EH (cell line): ENCODE measurements around the gene TMEM243.
A peak's percentile ranks its signal among the peaks of the same experiment; 100 is the strongest.
"Not testable (repeated sequence)": the region's sequence is repeated elsewhere in the genome, so short reads cannot be mapped to it uniquely, and the experiment has no call there.

Source experiments
- DNase-seq: peaks from one replicate; pipeline ENCODE4 v3.0.0-alpha.2; 2015; ENCODE audit warnings: low read depth

TMEM243 gene

GRCh38 chr7:87210506-87210905 is 9.0 kb downstream of the TMEM243 start:
- DNase-seq, result no peak

DNA sequence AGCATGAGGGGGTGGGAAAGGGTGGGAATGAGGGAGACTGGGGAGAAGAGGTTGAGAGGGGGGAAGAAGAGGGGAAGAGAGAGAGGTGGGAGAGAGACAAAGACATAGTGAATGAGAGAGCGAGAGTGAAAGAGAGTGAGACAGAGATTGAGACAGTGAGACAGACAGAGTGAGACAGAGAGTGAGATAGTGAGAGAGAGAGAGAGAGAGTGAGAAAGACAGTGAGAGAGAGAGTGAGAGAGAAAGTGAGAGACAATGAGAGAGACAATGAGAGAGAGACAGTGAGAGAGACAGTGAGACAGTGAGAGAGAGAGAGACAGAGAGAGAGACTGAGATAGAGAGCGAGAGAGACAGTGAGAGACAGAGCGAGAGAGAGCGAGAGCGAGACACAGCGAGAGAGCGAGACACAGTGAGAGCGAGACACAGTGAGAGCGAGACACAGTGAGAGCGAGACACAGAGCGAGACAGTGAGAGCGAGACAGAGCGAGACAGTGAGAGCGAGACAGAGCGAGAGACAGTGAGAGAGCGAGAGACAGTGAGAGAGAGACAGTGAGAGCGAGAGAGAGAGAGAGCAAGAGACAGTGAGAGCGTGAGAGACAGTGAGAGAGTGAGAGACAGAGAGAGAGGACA is 10.1 kb downstream of the TMEM243 start:
- DNase-seq, result no peak

GRCh38 chr7:87206361-87206760 is 13.2 kb downstream of the TMEM243 start:
- peak; percentile 12 for DNase-seq

GRCh38 chr7:87205701-87206100 is 13.8 kb downstream of the TMEM243 start:
- DNase-seq, result not testable (repeated sequence)

DNA sequence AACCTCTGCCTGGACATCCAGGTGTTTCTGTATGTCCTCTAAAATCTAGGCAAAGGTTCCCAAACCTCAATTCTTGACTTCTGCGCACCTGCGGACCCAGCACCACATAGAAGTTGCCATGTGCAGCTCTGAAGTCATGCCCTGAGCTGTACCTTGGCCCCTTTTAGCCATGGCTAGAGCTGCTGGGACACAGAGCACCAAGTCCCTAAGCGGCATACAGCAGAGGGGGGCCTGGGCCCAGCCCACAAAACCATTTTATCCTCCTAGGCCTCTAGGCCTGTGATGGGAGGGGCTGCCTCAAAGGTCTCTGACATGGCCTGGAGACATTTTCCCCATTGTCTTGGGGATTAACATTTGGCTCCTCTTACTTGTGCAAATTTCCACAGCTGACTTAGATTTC is 14.6 kb downstream of the TMEM243 start:
- no peak for DNase-seq

GRCh38 chr7:87203929-87204328 is 15.6 kb downstream of the TMEM243 start:
- DNase-seq, result not testable (repeated sequence)

GRCh38 chr7:87202705-87203104 is 16.8 kb downstream of the TMEM243 start:
- DNase-seq, result no peak

DNA sequence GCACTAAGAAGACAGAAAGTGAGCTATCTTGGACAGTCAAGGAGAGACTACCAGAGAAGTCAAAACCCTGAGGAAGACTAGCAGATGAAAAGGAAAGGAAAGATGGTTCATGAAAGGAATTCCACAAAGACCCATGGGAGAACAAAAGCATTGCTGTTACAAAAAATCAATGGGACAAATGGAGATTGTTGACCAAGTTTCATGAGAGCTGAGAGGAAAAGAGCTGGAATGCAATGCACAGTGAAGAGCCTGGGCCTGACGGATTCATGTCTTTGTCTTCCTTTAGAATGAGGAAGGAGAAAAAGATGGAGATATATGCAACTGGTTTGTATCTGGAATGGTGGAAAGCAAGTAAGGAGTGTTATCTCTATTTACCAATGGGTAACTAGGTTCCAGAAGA is 17.3 kb downstream of the TMEM243 start:
- no peak for DNase-seq

GRCh38 chr7:87199700-87200450 is 19.7 kb downstream of the TMEM243 start:
- no peak for DNase-seq

GRCh38 chr7:87199241-87199640 is 20.3 kb downstream of the TMEM243 start:
- no peak for DNase-seq

DNA sequence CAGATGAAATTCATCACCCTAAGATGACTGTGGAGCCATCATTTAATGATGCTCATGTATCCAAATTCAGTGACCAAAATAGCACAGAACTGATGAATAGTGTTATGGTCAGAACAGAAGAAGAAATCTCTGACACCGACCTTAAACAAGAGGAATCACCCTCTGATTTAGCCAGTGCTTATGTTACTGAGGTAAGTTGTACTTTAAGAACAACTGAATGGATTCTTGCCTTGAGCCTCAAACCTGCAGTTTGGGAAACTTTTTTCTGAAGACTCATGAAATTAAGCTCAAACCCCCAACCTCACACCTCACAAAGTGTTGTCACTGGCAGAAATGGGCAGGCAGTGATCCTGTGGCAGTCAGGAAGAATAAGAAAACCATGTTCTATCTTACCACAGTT is 25.6 kb downstream of the TMEM243 start:
- no peak for DNase-seq

DNA sequence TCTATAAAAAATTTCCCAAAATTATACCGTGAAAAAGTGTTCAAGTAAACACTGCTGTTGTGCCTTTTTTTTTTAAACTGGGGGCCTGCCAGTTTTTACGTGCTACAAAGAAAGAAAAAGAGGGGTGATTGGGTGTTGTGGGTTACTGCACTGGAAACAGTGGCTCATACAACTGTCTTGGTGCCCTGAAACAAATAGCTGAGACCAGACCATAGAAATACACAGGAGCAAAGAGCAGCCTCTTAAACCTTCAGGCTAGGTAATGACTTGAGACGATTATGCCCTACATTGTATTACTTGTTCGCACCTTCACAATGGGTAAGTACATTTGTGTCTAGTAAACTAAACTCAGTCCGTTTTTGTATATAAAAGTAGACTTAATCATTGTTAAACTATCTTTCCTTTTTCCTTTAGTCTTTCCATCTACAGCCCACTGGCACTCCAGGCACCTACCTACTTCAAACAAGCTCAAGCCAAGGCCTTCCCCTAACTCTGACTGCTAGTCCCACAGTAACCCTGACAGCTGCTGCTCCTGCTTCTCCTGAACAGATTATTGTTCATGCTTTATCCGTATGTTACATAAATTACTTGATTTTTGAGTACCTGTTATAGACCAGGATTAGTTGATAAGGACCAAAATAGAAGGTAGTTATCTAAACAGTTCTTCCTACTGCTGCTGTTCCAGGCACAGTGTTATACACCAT is 26.6 kb downstream of the TMEM243 start:
- DNase-seq, result no peak

GRCh38 chr7:87190783-87191182 is 28.7 kb downstream of the TMEM243 start:
- no peak for DNase-seq

DNA sequence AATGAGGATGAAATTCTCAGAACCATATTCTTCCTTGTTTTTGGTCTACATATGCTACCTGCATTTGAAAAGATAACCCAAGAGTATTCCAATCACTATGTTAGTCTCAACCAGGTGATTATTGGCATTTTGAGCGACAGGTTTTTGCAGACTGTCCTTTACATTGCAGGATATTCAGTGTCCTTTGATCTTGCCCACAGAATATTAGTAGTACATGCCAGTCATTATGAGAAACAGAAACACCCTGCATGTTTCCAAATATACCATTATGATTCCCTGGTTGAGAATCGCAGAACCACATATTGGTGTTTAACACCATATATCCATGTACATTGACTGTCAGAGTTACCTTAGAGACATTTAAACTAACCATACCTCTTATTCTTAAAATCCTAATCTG is 30.6 kb downstream of the TMEM243 start:
- no peak for DNase-seq

DNA sequence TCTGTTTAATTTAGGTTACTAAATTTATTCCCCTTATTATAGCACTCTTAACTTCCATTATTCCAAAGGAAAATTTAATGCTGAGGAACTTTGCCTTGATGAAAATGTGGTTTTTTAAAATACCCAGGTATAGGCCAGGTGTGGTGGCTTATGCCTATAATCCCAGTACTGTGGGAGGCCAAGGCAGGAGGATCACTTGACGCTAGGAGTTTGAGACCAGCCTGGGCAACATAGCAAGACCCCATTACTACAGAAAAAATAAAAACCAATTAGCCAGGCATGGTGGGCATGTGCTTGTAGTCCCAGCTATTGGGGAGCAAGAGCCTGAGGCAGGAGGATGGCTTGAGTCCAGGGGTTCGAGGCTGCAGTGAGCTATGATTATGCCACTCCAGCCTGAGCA is 32.4 kb downstream of the TMEM243 start:
- no peak for DNase-seq

DNA sequence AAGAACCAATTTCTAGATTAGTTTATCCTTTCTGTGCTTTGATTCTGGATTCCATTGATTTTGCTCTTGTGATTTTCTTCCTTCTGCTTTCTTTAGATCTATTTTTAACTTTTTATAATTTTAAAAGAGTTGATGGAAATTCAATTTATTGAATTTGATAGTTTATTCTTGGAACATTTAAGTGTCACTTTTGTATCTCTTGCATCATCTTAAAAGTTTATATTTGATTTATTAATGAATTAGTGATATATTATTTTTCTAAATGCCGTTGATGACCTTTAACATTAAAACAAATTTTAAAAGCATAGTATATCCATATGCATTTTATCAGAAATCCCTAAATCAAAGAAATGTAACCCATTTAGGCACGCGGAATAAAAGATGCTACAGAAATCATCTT is 40.4 kb downstream of the TMEM243 start:
- no peak for DNase-seq

- no peak for DNase-seq
Measured at GRCh38 chr7:87178320-87178719, 41.2 kb downstream of the TMEM243 start.

DNA sequence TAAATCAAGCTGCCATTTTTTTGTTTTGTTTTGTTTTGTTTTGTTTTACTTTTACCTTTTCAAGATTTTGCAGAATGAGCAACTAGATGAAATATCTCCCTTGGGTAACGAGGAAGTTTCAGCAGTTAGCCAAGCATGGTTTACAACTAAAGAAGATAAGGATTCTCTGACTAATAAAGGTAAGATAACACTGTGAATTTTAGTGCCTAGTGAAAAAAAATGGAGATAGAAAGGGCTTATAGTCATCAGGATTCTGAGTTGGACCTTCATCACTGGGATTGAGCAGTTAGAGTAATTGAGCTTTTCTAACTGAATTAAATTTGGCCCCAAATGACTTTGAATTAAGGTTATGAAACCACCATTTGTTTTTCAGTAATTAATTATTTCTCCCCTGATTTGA is 46.1 kb downstream of the TMEM243 start:
- no peak for DNase-seq

DNA sequence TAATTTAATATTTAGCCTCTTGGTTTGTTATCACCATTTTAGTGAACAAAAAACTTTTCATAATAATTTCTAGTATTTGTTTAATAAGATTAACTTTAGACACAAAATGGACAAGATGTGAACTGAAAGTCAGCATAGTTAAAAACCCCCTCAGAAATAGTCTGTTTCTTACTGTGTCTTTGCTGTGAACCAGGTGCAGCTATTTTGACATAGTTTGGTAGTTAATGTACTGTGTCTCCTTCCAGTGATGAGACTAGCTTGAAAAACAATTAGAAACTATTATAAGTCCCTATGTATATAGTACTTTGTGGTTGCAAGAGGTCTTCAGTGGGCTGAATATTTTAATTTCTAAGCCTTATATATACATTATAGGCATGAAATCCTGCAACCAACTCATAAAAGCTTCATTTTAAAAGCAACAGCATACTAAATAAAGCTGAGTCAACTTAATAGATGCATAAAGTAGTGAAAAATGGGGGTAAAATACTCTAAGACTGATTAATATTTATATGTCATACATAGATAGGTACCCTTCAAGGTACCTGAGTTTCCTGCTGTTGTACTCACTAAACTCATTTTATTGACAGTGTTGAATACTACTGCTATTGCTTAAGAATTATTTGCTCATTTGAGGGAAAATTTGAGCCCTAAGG is 48.1 kb downstream of the TMEM243 start:
- DNase-seq, result no peak

DNA sequence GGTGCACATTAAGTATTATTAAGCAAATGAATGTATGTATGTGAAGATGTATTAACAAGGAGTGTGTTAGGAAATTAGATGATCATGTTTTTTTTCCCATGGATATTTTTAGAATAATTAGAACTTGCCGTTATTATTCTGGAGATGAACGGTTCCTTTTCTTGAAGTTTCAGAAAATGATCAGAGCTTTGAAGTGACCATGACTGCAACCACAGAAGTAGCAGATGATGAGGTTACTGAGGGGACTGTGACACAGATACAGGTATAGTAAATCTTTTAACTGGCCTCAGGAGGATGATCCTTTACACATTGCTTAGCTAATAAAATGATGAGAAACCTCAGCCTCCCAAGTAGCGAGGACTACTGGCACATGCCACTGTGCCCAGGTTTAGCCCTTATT is 48.7 kb downstream of the TMEM243 start:
- no peak for DNase-seq

GRCh38 chr7:87164433-87164832 is 55.1 kb downstream of the TMEM243 start:
- DNase-seq, result no peak

DNA sequence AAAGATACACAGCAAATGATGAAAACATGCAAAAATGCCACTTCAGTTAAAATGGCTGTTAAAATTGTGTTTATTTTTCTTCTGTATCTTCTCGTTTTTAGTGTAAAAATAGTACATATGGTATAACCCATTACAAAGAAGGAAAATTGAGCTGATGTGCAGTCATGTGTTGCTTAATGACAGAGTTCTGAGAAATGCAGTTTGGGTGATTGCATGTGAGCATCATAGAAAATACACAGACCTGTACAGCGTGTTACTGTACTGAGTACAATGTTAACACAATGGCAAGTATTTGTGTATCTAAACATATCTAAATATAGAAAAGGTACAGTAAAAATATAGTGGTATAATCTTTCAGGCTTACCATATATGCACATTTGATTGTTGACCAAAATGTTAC is 60.0 kb downstream of the TMEM243 start:
- DNase-seq, result no peak

- peak; percentile 66 for DNase-seq
Measured at GRCh38 chr7:87156709-87157108, 62.8 kb downstream of the TMEM243 start.
